CD4-positive, alpha-beta memory T cell (primary cell): ENCODE measurements around the gene RNF180. TPM values are rescaled to one million over a fixed set of nuclear protein-coding genes. Genes with fewer than 3 reads are reported as not detected.

ENCODE experiments used
- CTCF ChIA-PET: fragments of 350-600 bp; sonication (Branson Sonifier 250); formaldehyde crosslinking; loops from one replicate; lab custom pipeline; 2021; ENCODE audit warnings: inconsistent platforms; ENCODE audit not compliant: partially characterized antibody; lab: Charles Lee
- POLR2A ChIA-PET: fragments of 350-600 bp; sonication (Branson Sonifier 250); formaldehyde crosslinking; loops from one replicate; lab custom pipeline; 2021; ENCODE audit not compliant: partially characterized antibody; lab: Charles Lee
- DNase-seq, 5 donors: peaks; one replicate each; pipeline versions ENCODE4 v3.0.0 to v3.0.0-alpha.2; 2020 to 2022; ENCODE audit warnings: mixed read lengths in 1 of 5
- H3K27ac ChIP-seq: one replicate; pipeline ENCODE4 v1.7.0; 2013; ENCODE audit warnings: low read depth, low read length
- H3K27me3 ChIP-seq: 2 replicates; pipeline ENCODE4 v1.7.0; 2013; ENCODE audit warnings: mild to moderate bottlenecking, low read length, moderate library complexity; ENCODE audit not compliant: insufficient read depth
- H3K36me3 ChIP-seq: 2 replicates; pipeline ENCODE4 v1.7.0; 2013; ENCODE audit warnings: mild to moderate bottlenecking, low read length, moderate library complexity; ENCODE audit not compliant: insufficient read depth
- H3K4me1 ChIP-seq: 2 replicates; pipeline ENCODE4 v1.7.0; 2013; ENCODE audit warnings: mild to moderate bottlenecking, low read length, moderate library complexity; ENCODE audit not compliant: insufficient read depth
- H3K4me3 ChIP-seq, 2 donors: one replicate each; pipeline ENCODE4 v1.7.0; 2013; ENCODE audit warnings: low read length in 2 of 2, mild to moderate bottlenecking in 1 of 2
- H3K9me3 ChIP-seq, 2 donors: one replicate each; pipeline ENCODE4 v1.7.0; 2013; ENCODE audit warnings: low read length in 2 of 2, control low read depth in 1 of 2; ENCODE audit not compliant: control insufficient read depth in 1 of 2
- H3K27ac Mint-ChIP-seq, 7 donors: one replicate each; pipeline ENCODE4 v1.8.0; 2020 to 2021; ENCODE audit warnings: mixed read lengths in 7 of 7, mild to moderate bottlenecking in 6 of 7, inconsistent platforms in 3 of 7, moderate library complexity in 3 of 7
- H3K27me3 Mint-ChIP-seq, 2 donors: one replicate each; pipeline ENCODE4 v1.8.0; 2020 to 2021; ENCODE audit warnings: mixed read lengths in 2 of 2
- H3K36me3 Mint-ChIP-seq, 2 donors: one replicate each; pipeline ENCODE4 v1.8.0; 2020 to 2021; ENCODE audit warnings: mixed read lengths in 2 of 2, inconsistent platforms in 1 of 2, mild to moderate bottlenecking in 1 of 2
- H3K4me1 Mint-ChIP-seq, 4 donors: one replicate each; pipeline ENCODE4 v1.8.0; 2020 to 2021; ENCODE audit warnings: mixed read lengths in 4 of 4, mild to moderate bottlenecking in 1 of 4
- H3K4me3 Mint-ChIP-seq, 8 donors: one replicate each; pipeline ENCODE4 v1.8.0; 2020 to 2021; ENCODE audit warnings: mixed read lengths in 8 of 8, mild to moderate bottlenecking in 7 of 8, moderate library complexity in 6 of 8, inconsistent platforms in 3 of 8
- H3K9me3 Mint-ChIP-seq, 8 donors: one replicate each; pipeline ENCODE4 v1.8.0; 2020 to 2021; ENCODE audit warnings: mixed read lengths in 8 of 8, mild to moderate bottlenecking in 5 of 8, inconsistent platforms in 3 of 8, moderate library complexity in 1 of 8
- intact Hi-C: fragments of 100-400 bp; cut with micrococcal nuclease; formaldehyde crosslinking; loops from one replicate; pipeline ENCODE4 v1.15.1; 2023
- polyA plus RNA-seq, 2 donors: library from polyadenylated mRNA; unstranded; fragments of 300-500 nt; fragmentation: Illumina TruSeq; gene quantifications; one replicate each; pipeline ENCODE4 v1.2.3, GENCODE V29; 2021
- total RNA-seq, 2 experiments: library from RNA; stranded (reverse); gene quantifications; one replicate each; pipeline ENCODE4 v1.2.3, GENCODE V29; 2021

RNF180 gene
- total and polyA plus RNA-seq, 4 experiments from 2014 or later: not detected

- CTCF ChIA-PET: no interaction called here
- Histone ChIP-seq H3K27ac (no peak overlapping the region), H3K4me1 (no peaks in the 10 kb centered on the region), H3K4me3 (no peak overlapping the region), H3K36me3 (no peaks in the 10 kb centered on the region), H3K27me3 (no peaks in the 10 kb centered on the region), H3K9me3 (no peaks in the 10 kb centered on the region)
- Mint-ChIP-seq H3K36me3 (no peaks in the 10 kb centered on the region), H3K27me3 (peaks cover 0 to 9% of the 10 kb centered on the region in 2 donors), H3K4me1 (no peaks in the 10 kb centered on the region), H3K9me3 (no peaks in the 10 kb centered on the region), H3K27ac (no peak overlapping the region), H3K4me3 (no peak overlapping the region)
- intact Hi-C loops: no loop called here
- no peak for DNase-seq
- POLR2A ChIA-PET: no interaction called here
Measured at GRCh38 chr5:64201996-64202395, 36.4 kb downstream of the RNF180 start.

- intact Hi-C loops: no loop called here
- ChIA-PET POLR2A (no interaction called here), CTCF (no interaction called here)
- Histone ChIP-seq H3K36me3 (no peaks in the 10 kb centered on the region), H3K27me3 (no peaks in the 10 kb centered on the region), H3K4me1 (no peaks in the 10 kb centered on the region), H3K4me3 (no peak overlapping the region), H3K27ac (no peak overlapping the region), H3K9me3 (no peaks in the 10 kb centered on the region)
- Mint-ChIP-seq H3K27ac (no peak overlapping the region), H3K27me3 (peaks cover 0 to 6% of the 10 kb centered on the region in 2 donors), H3K4me3 (no peak overlapping the region), H3K36me3 (no peaks in the 10 kb centered on the region), H3K4me1 (no peaks in the 10 kb centered on the region), H3K9me3 (no peaks in the 10 kb centered on the region)
- DNase-seq: no peak
Measured at GRCh38 chr5:64206653-64207052, 41.0 kb downstream of the RNF180 start.

GRCh38 chr5:64207978-64208377, 42.3 kb downstream of the RNF180 start:
- no peaks in the 10 kb centered on the region for H3K4me1 ChIP-seq
- Mint-ChIP-seq H3K9me3 (no peaks in the 10 kb centered on the region), H3K27me3 (peaks cover 0 to 6% of the 10 kb centered on the region in 2 donors), H3K4me3 (no peak overlapping the region), H3K27ac (no peak overlapping the region), H3K36me3 (no peaks in the 10 kb centered on the region), H3K4me1 (no peaks in the 10 kb centered on the region)
- ChIA-PET CTCF (no interaction called here), POLR2A (no interaction called here)
- no peak overlapping the region for H3K4me3 ChIP-seq
- DNase-seq: no peak
- H3K36me3 ChIP-seq: no peaks in the 10 kb centered on the region
- no peaks in the 10 kb centered on the region for H3K27me3 ChIP-seq
- H3K9me3 ChIP-seq: no peaks in the 10 kb centered on the region
- intact Hi-C loops: no loop called here
- no peak overlapping the region for H3K27ac ChIP-seq

- H3K9me3 ChIP-seq: no peaks in the 10 kb centered on the region
- Mint-ChIP-seq H3K36me3 (no peaks in the 10 kb centered on the region), H3K4me3 (no peak overlapping the region), H3K27ac (no peak overlapping the region), H3K27me3 (peaks cover 0 to 4% of the 10 kb centered on the region in 2 donors), H3K9me3 (no peaks in the 10 kb centered on the region), H3K4me1 (no peaks in the 10 kb centered on the region)
- no peak overlapping the region for H3K4me3 ChIP-seq
- H3K36me3 ChIP-seq: no peaks in the 10 kb centered on the region
- ChIA-PET POLR2A (interaction anchor here (0.7 kb wide), 1 partner anchor 21 kb away, joined by 3 read pairs; no protein-coding TSS in a partner anchor), CTCF (no interaction called here)
- no peaks in the 10 kb centered on the region for H3K4me1 ChIP-seq
- H3K27ac ChIP-seq: no peak overlapping the region
- H3K27me3 ChIP-seq: no peaks in the 10 kb centered on the region
- intact Hi-C loops: no loop called here
- no peak for DNase-seq
Measured at GRCh38 chr5:64209353-64209752, 43.7 kb downstream of the RNF180 start.

- Mint-ChIP-seq H3K4me1 (no peaks in the 10 kb centered on the region), H3K9me3 (no peaks in the 10 kb centered on the region), H3K36me3 (no peaks in the 10 kb centered on the region), H3K4me3 (no peak overlapping the region), H3K27ac (no peak overlapping the region), H3K27me3 (no peaks in the 10 kb centered on the region)
- Histone ChIP-seq H3K4me3 (no peak overlapping the region), H3K27ac (no peak overlapping the region), H3K36me3 (no peaks in the 10 kb centered on the region), H3K9me3 (no peaks in the 10 kb centered on the region), H3K4me1 (no peaks in the 10 kb centered on the region), H3K27me3 (no peaks in the 10 kb centered on the region)
- no peak for DNase-seq
- ChIA-PET CTCF (no interaction called here), POLR2A (no interaction called here)
- intact Hi-C loops: no loop called here
Measured at GRCh38 chr5:64210866-64211265, 45.2 kb downstream of the RNF180 start.

GRCh38 chr5:64213011-64213410, 47.4 kb downstream of the RNF180 start:
- Mint-ChIP-seq H3K27ac (no peak overlapping the region), H3K4me3 (no peak overlapping the region), H3K27me3 (no peaks in the 10 kb centered on the region), H3K36me3 (no peaks in the 10 kb centered on the region), H3K4me1 (no peaks in the 10 kb centered on the region), H3K9me3 (no peaks in the 10 kb centered on the region)
- no peaks in the 10 kb centered on the region for H3K27me3 ChIP-seq
- no peaks in the 10 kb centered on the region for H3K9me3 ChIP-seq
- ChIA-PET POLR2A (no interaction called here), CTCF (interaction anchor here (1.1 kb wide), 1 partner anchor 16 kb away, joined by 3 read pairs; no protein-coding TSS in a partner anchor)
- intact Hi-C loops: no loop called here
- no peak overlapping the region for H3K27ac ChIP-seq
- H3K36me3 ChIP-seq: no peaks in the 10 kb centered on the region
- H3K4me1 ChIP-seq: no peaks in the 10 kb centered on the region
- DNase-seq: no peak
- no peak overlapping the region for H3K4me3 ChIP-seq

- intact Hi-C loops: no loop called here
- Mint-ChIP-seq H3K36me3 (no peaks in the 10 kb centered on the region), H3K27ac (no peak overlapping the region), H3K4me3 (no peak overlapping the region), H3K27me3 (no peaks in the 10 kb centered on the region), H3K9me3 (no peaks in the 10 kb centered on the region), H3K4me1 (no peaks in the 10 kb centered on the region)
- POLR2A ChIA-PET: no interaction called here
- no peak for DNase-seq
- Histone ChIP-seq H3K27me3 (no peaks in the 10 kb centered on the region), H3K27ac (no peak overlapping the region), H3K9me3 (no peaks in the 10 kb centered on the region), H3K36me3 (no peaks in the 10 kb centered on the region), H3K4me3 (no peak overlapping the region), H3K4me1 (no peaks in the 10 kb centered on the region)
- CTCF ChIA-PET: interaction anchor here (1.1 kb wide), 1 partner anchor 15 kb away, joined by 3 read pairs; no protein-coding TSS in a partner anchor
Measured at GRCh38 chr5:64213531-64213930, 47.9 kb downstream of the RNF180 start.

GRCh38 chr5:64214132-64214531, 48.5 kb downstream of the RNF180 start:
- Mint-ChIP-seq H3K27me3 (no peaks in the 10 kb centered on the region), H3K27ac (no peak overlapping the region), H3K36me3 (no peaks in the 10 kb centered on the region), H3K4me1 (no peaks in the 10 kb centered on the region), H3K9me3 (no peaks in the 10 kb centered on the region), H3K4me3 (no peak overlapping the region)
- Histone ChIP-seq H3K36me3 (no peaks in the 10 kb centered on the region), H3K4me1 (no peaks in the 10 kb centered on the region), H3K9me3 (no peaks in the 10 kb centered on the region), H3K27ac (no peak overlapping the region), H3K4me3 (no peak overlapping the region), H3K27me3 (no peaks in the 10 kb centered on the region)
- no peak for DNase-seq
- intact Hi-C loops: no loop called here
- POLR2A ChIA-PET: no interaction called here
- CTCF ChIA-PET: no interaction called here
